ENCODE results near the gene TDRD6.

TDRD6 gene

GRCh38 chr6:46651006-46651405 is 36.7 kb upstream of the TDRD6 start:
- peak; percentile 7 for DNase-seq (ENCODE audit: low read depth)
- no peak for TF ChIP-seq CTCF (conservative IDR thresholded peaks at IDR 0.05; ENCODE audit: control insufficient read depth, insufficient read depth, low read depth, low read length)
- H3K4me3 ChIP-seq (ENCODE audit: control insufficient read depth, low read depth, low read length) = no peak overlapping the region

GRCh38 chr6:46651816-46652215 is 35.9 kb upstream of the TDRD6 start:
- peak overlapping the region; percentile 72 for H3K4me3 ChIP-seq (ENCODE audit: control insufficient read depth, low read depth, low read length)
- DNase-seq (ENCODE audit: low read depth) = no peak
- no peak for TF ChIP-seq CTCF (conservative IDR thresholded peaks at IDR 0.05; ENCODE audit: control insufficient read depth, insufficient read depth, low read depth, low read length)

GRCh38 chr6:46652232-46652602 is 35.5 kb upstream of the TDRD6 start:
- no peak for DNase-seq (ENCODE audit: low read depth)
- TF ChIP-seq CTCF (conservative IDR thresholded peaks at IDR 0.05; ENCODE audit: control insufficient read depth, insufficient read depth, low read depth, low read length) = no peak
- H3K4me3 ChIP-seq (ENCODE audit: control insufficient read depth, low read depth, low read length) = peak overlapping the region; percentile 72

- H3K4me3 ChIP-seq (ENCODE audit: control insufficient read depth, low read depth, low read length) = peak within 1 kb of the TSS; percentile 72
- DNase-seq (ENCODE audit: low read depth) = peak; percentile 74
- no peak for TF ChIP-seq CTCF (conservative IDR thresholded peaks at IDR 0.05; ENCODE audit: control insufficient read depth, insufficient read depth, low read depth, low read length)
Observed at GRCh38 chr6:46652603-46653438, 34.9 kb upstream of the TDRD6 start, which contains the start of the genes CYP39A1 and SLC25A27. CYP39A1 (minus strand) TSS chr6:46652818; CDS start chr6:46652582, 236 bp downstream. SLC25A27 (plus strand) TSS chr6:46652975; CDS start chr6:46653193, 218 bp downstream.

- peak overlapping the region; percentile 72 for H3K4me3 ChIP-seq (ENCODE audit: control insufficient read depth, low read depth, low read length)
- peak; percentile 12 for DNase-seq (ENCODE audit: low read depth)
- no peak for TF ChIP-seq CTCF (conservative IDR thresholded peaks at IDR 0.05; ENCODE audit: control insufficient read depth, insufficient read depth, low read depth, low read length)
Observed at GRCh38 chr6:46653439-46654195, 34.1 kb upstream of the TDRD6 start.

GRCh38 chr6:46655803-46656202 is 31.9 kb upstream of the TDRD6 start:
- no peak overlapping the region for H3K4me3 ChIP-seq (ENCODE audit: control insufficient read depth, low read depth, low read length)
- DNase-seq (ENCODE audit: low read depth) = no peak
- TF ChIP-seq CTCF (conservative IDR thresholded peaks at IDR 0.05; ENCODE audit: control insufficient read depth, insufficient read depth, low read depth, low read length) = peak; percentile 42
